Caco-2 (cell line): ENCODE measurements around the gene PAPPA2. TPM values are rescaled to one million over a fixed set of nuclear protein-coding genes. Genes with fewer than 3 reads are reported as not detected.

Experiments
- BruUV-seq: library from RNA; stranded (reverse); fragments of 400-500 nt; replicated peaks from 2 replicates; lab custom pipeline; 2021; lab: Mats Ljungman, UMichigan
- CTCF ChIA-PET: fragments of 300-600 bp; sonication (Branson Sonifier 250); formaldehyde crosslinking; loops from one replicate; lab custom pipeline; 2022; ENCODE audit warnings: antibody characterized with exemption; lab: Charles Lee
- POLR2A ChIA-PET: fragments of 300-600 bp; sonication (Branson Sonifier 250); formaldehyde crosslinking; loops from one replicate; lab custom pipeline; 2022; ENCODE audit warnings: antibody characterized with exemption; lab: Charles Lee
- DNase-seq, 2 experiments: peaks; one replicate each; pipeline versions ENCODE4 v3.0.0 to v3.0.0-alpha.2; 2020 to 2022
- H3K27me3 ChIP-seq: replicated peaks from 2 replicates; pipeline ENCODE4 v1.6.0; 2011; ENCODE audit warnings: low read length; ENCODE audit not compliant: control insufficient read depth, insufficient read depth
- H3K36me3 ChIP-seq: 2 replicates; pipeline ENCODE4 v1.5.1; 2011; ENCODE audit warnings: low read length; ENCODE audit not compliant: control insufficient read depth, insufficient read depth
- H3K4me1 ChIP-seq: fragments of 250-450 bp; sonication (Bioruptor Pico); 2 replicates; pipeline ENCODE4 v1.5.1; 2020; ENCODE audit warnings: mild to moderate bottlenecking
- H3K4me3 ChIP-seq: 2 replicates; pipeline ENCODE4 v1.5.1; 2011; ENCODE audit warnings: low read depth, mild to moderate bottlenecking, control low read depth, low read length
- H3K9me3 ChIP-seq: fragments of 250-450 bp; sonication (Bioruptor Pico); 2 replicates; pipeline ENCODE4 v1.5.1; 2020; ENCODE audit warnings: mild to moderate bottlenecking, moderate library complexity
- H3K27ac Mint-ChIP-seq: one replicate; pipeline ENCODE4 v1.8.0; 2022; ENCODE audit warnings: mixed read lengths; ENCODE audit not compliant: unreplicated experiment
- H3K27me3 Mint-ChIP-seq: one replicate; pipeline ENCODE4 v1.8.0; 2022; ENCODE audit warnings: mixed read lengths; ENCODE audit not compliant: insufficient read depth, unreplicated experiment
- H3K36me3 Mint-ChIP-seq: one replicate; pipeline ENCODE4 v1.8.0; 2022; ENCODE audit warnings: mild to moderate bottlenecking, mixed read lengths; ENCODE audit not compliant: insufficient read depth, unreplicated experiment
- H3K4me1 Mint-ChIP-seq: one replicate; pipeline ENCODE4 v1.8.0; 2022; ENCODE audit warnings: low read depth, mixed read lengths; ENCODE audit not compliant: unreplicated experiment
- H3K4me3 Mint-ChIP-seq: one replicate; pipeline ENCODE4 v1.8.0; 2022; ENCODE audit warnings: mild to moderate bottlenecking, moderate library complexity, mixed read lengths; ENCODE audit not compliant: unreplicated experiment
- H3K9me3 Mint-ChIP-seq: one replicate; pipeline ENCODE4 v1.8.0; 2022; ENCODE audit warnings: mixed read lengths; ENCODE audit not compliant: unreplicated experiment
- intact Hi-C: fragments of 100-400 bp; cut with micrococcal nuclease; formaldehyde crosslinking; loops from one replicate; pipeline ENCODE4 v1.10.0; 2022; ENCODE audit not compliant: unreplicated experiment
- total RNA-seq: library from RNA; stranded (reverse); gene quantifications from 2 replicates; pipeline ENCODE4 v1.2.3, GENCODE V29; 2022
- TF ChIP-seq, protein P1 (sequence below), 2 experiments: fragments of 200-600 bp in 1 of 2; IDR thresholded peaks; 1 replicate in 1 of 2; 2 replicates in 1 of 2; pipeline versions ENCODE4 v1.5.1 to v1.8.0; 2011 to 2022; ENCODE audit warnings: antibody characterized with exemption in 1 of 2, control low read depth in 1 of 2, inconsistent platforms in 1 of 2, low read depth in 1 of 2, low read length in 1 of 2, mild to moderate bottlenecking in 1 of 2, moderate library complexity in 1 of 2; ENCODE audit not compliant: insufficient read depth in 1 of 2, severe bottlenecking in 1 of 2, unreplicated experiment in 1 of 2

The PAPPA2 gene
- total RNA-seq, 1 experiment from 2014 or later: 0.18 TPM

DNA sequence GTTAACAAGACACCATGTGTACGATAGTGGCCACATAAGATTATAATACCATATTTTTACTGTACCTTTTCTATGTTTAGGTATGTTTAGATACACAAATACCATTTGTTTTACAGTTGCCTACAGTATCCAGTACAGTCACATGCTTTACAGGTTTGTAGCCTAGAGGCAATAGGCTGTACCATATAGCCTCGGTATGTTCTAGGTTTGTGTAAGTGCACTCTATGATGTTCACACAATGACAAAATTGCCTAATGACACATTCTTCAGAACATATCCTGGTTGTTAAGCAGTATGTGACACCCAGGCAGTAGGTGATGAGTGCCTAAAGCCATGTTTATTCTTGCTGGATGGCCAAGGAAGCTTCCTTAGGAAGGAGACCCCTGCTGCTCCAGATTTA is 111.8 kb downstream of the PAPPA2 start:
- Mint-ChIP-seq H3K4me1 (no peaks in the 10 kb centered on the region), H3K27ac (no peak overlapping the region), H3K4me3 (no peak overlapping the region), H3K36me3 (no peaks in the 10 kb centered on the region), H3K27me3 (peaks cover 7% of the 10 kb centered on the region), H3K9me3 (no peaks in the 10 kb centered on the region)
- intact Hi-C loops: no loop called here
- H3K9me3 ChIP-seq: no peaks in the 10 kb centered on the region
- TF ChIP-seq, protein P1, sequence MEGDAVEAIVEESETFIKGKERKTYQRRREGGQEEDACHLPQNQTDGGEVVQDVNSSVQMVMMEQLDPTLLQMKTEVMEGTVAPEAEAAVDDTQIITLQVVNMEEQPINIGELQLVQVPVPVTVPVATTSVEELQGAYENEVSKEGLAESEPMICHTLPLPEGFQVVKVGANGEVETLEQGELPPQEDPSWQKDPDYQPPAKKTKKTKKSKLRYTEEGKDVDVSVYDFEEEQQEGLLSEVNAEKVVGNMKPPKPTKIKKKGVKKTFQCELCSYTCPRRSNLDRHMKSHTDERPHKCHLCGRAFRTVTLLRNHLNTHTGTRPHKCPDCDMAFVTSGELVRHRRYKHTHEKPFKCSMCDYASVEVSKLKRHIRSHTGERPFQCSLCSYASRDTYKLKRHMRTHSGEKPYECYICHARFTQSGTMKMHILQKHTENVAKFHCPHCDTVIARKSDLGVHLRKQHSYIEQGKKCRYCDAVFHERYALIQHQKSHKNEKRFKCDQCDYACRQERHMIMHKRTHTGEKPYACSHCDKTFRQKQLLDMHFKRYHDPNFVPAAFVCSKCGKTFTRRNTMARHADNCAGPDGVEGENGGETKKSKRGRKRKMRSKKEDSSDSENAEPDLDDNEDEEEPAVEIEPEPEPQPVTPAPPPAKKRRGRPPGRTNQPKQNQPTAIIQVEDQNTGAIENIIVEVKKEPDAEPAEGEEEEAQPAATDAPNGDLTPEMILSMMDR (IDR thresholded peaks at IDR 0.05; ENCODE audit: insufficient read depth in 1 of 2, low read depth in 1 of 2, low read length in 1 of 2, severe bottlenecking in 1 of 2, unreplicated experiment in 1 of 2): no peak
- BruUV-seq: no TSS peak
- no peak for DNase-seq
- H3K4me3 ChIP-seq: no peak overlapping the region
- H3K4me1 ChIP-seq: no peaks in the 10 kb centered on the region
- no peaks in the 10 kb centered on the region for H3K27me3 ChIP-seq
- no peaks in the 10 kb centered on the region for H3K36me3 ChIP-seq
- ChIA-PET CTCF (no interaction called here), POLR2A (no interaction called here)

DNA sequence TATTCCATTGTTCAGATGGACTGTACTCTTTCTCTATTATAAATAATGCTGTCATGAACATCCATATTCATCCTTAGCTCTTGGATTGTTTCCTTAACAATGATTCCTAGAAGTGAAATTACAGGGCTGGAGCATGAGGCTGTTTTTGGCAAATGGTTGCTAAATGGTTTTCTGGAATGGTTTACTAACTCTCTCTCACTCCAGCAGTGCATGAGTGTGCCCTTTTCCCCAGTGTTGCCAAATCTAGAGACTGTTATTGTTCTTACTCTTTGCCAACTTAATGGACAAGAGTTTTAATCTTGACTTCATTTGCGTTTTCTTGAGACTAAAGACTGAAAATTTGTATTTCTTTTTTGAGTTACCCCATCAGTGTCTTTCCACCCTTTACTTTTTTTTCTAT is 113.0 kb downstream of the PAPPA2 start:
- H3K4me1 ChIP-seq: no peaks in the 10 kb centered on the region
- BruUV-seq: no TSS peak
- H3K9me3 ChIP-seq: no peaks in the 10 kb centered on the region
- POLR2A ChIA-PET: no interaction called here
- H3K36me3 Mint-ChIP-seq: no peaks in the 10 kb centered on the region
- CTCF ChIA-PET: no interaction called here
- no peak overlapping the region for H3K4me3 ChIP-seq
- no peaks in the 10 kb centered on the region for H3K27me3 ChIP-seq
- peaks cover 4% of the 10 kb centered on the region for H3K27me3 Mint-ChIP-seq
- H3K36me3 ChIP-seq: no peaks in the 10 kb centered on the region
- intact Hi-C loops: no loop called here
- H3K4me3 Mint-ChIP-seq: no peak overlapping the region
- DNase-seq: no peak
- no peaks in the 10 kb centered on the region for H3K4me1 Mint-ChIP-seq
- no peaks in the 10 kb centered on the region for H3K9me3 Mint-ChIP-seq
- TF ChIP-seq, protein P1 (IDR thresholded peaks at IDR 0.05; ENCODE audit: insufficient read depth in 1 of 2, low read depth in 1 of 2, low read length in 1 of 2, severe bottlenecking in 1 of 2, unreplicated experiment in 1 of 2): no peak
- H3K27ac Mint-ChIP-seq: no peak overlapping the region

DNA sequence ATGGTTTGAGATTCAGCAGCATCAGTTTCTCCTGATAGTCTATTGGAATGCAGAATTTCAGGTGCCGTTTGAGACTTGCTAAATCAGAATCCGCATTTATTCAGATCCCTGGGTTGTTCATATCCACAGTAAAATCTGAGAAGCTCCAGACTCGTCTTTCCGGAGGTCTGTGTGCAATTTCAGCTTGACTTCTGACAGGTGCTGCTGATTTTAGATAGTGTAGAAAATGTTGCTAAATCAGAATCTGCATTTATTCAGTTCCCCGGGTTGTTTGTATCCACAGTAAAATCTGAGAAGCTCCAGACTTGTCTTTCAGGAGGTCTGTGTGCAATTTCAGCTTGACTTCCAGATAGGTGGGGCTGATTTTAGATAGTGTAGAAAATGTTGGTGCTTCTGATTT is 113.7 kb downstream of the PAPPA2 start:
- peaks cover 3% of the 10 kb centered on the region for H3K27me3 Mint-ChIP-seq
- H3K9me3 Mint-ChIP-seq: no peaks in the 10 kb centered on the region
- DNase-seq: no peak
- Histone ChIP-seq H3K4me3 (no peak overlapping the region), H3K27me3 (no peaks in the 10 kb centered on the region), H3K4me1 (no peaks in the 10 kb centered on the region), H3K36me3 (no peaks in the 10 kb centered on the region), H3K9me3 (no peaks in the 10 kb centered on the region)
- ChIA-PET CTCF (no interaction called here), POLR2A (no interaction called here)
- H3K36me3 Mint-ChIP-seq: no peaks in the 10 kb centered on the region
- H3K27ac Mint-ChIP-seq: no peak overlapping the region
- TF ChIP-seq, protein P1 (IDR thresholded peaks at IDR 0.05; ENCODE audit: insufficient read depth in 1 of 2, low read depth in 1 of 2, low read length in 1 of 2, severe bottlenecking in 1 of 2, unreplicated experiment in 1 of 2): no peak
- no peaks in the 10 kb centered on the region for H3K4me1 Mint-ChIP-seq
- H3K4me3 Mint-ChIP-seq: no peak overlapping the region
- intact Hi-C loops: no loop called here
- BruUV-seq: no TSS peak
